DOHH2 (cell line): ENCODE data around the gene PITX2.

Experiments used
- CTCF ChIP-seq: fragments of 200-600 bp; sonication (generic); IDR thresholded peaks from one replicate; pipeline ENCODE4 v1.5.1; 2014; ENCODE audit warnings: antibody characterized with exemption, mild to moderate bottlenecking, low read depth, low read length; ENCODE audit not compliant: poor library complexity, severe bottlenecking
- EZH2phosphoT487 ChIP-seq: fragments of 200-600 bp; sonication (generic); IDR thresholded peaks from 2 replicates; pipeline ENCODE4 v1.6.1; 2017; ENCODE audit warnings: borderline replicate concordance, mild to moderate bottlenecking, antibody characterized with exemption, low read length, moderate library complexity, mixed read lengths

- TF ChIP-seq EZH2phosphoT487 (no peak), CTCF (no peak)
Observed at GRCh38 chr4:110666030-110666429, 43.2 kb upstream of the PITX2 start.
